NCI-H1048 (cell line): Measurements from ENCODE around the gene CLSTN2.

Source experiments
- DNase-seq: peaks from one replicate; lab custom pipeline; 2025; lab: John Stamatoyannopoulos, UW

The CLSTN2 gene

DNA sequence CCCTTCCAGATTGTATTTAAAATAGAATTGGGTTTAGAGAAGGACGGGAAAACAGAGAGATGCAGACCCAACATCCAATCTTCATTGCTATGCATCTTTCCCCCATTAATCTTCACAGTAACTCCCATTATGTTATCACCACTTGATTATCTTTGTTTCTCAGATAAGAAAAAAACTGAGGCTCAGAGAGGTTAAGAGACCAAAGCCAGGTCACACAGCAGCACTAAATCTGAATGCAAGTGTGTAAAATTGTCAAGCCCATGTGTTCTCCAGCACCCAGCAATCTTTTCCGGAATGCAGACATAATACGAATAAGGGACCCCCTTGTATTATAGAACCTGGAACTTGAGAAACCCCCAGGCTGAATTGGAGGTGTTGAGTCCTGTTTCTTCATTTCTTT lies 662.4 kb downstream of the CLSTN2 start:
- DNase-seq, result no peak

DNA sequence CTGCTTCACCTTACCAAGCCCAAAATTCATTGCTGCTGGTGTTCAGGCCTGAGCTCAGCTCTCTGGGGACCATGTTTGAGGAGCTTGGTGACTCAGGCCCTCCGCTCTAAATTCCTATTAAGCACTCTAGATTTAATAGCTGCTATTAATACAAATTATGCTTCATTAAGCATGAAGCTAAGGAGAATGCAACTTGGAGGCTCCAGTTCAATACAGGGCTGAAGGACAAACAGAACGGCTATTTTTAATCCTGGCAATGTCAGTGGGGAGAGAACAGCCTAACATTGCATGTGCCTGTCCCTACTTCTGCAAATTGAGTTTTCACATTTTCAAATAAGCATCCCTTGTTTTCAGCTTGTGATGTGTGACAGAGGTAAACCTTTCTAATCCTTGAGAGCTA lies 662.8 kb downstream of the CLSTN2 start:
- DNase-seq, result no peak

DNA sequence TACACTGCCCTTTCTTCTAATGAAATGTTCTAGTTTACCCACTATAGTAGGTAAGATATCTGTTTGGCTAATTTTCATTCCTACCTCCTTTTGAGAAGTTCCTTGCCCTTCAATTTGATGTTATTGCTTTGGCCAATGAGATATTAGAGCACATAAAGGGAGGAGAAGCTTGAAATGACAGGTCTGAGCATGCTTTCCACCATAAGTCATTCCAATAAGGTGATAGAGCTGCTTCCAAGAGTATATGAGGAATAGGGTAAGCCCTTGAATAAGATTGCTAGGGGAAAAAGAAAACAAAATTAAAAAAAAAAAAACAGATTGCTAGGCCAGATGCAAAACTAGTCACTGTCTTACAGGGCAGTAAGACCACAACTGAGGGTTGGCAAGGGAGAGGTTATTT lies 664.0 kb downstream of the CLSTN2 start:
- no peak for DNase-seq

DNA sequence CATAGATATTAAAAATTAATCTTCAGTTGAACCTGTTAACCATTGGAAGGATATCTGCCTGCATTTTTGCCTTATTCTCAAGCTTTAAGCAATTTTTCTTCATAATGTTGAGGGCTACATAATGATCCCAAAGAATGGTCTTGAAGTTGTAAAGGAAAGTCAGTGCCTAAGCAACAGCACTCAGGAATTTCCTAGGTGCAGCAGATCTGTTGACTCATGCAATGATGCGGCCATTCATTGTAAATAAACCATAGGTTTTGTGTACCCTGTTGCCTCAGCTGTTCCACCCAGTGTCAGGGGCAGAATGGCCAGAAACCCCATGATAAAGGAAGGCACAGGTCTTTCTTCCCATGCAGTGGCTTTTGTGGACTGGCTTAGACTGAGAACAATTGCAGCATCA lies 664.5 kb downstream of the CLSTN2 start:
- DNase-seq, result no peak

DNA sequence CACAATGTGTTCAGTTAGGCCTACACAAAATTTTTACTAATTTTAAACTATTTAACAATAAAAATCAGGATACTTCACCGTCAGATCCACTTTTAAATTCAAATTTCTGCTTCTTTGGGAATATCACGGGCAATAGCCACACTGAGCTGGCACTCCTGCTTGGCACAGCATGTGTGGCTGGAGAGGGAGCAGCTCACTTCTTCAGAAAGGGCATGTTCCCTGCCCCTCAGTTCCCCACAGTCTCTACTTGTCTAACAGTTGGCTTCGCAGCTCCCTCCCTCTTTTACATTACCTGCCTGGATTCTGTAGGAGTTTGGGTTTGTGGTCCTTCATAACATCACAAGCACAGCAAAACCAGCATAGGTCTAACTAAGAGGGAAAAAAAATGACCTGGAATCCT lies 666.9 kb downstream of the CLSTN2 start:
- no peak for DNase-seq

DNA sequence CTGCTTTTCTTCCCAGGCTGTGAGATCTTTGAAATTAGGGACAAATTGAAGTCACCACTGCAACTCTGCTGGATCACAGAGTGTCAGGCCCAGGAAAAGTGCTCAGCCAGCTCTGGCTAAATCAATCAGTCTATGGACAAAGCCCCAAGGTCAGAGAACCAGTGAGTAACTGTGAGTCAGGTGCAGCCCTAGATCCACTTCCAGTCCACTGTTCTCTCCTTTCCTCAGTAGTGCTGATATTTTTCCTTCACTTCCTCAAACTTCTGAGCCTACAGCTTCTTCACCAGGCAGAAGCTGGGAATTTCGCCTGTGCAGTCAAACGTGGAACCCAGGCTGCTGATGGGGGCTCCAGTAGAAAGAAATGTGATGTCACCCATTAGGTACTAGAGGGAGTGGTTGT lies 667.8 kb downstream of the CLSTN2 start:
- no peak for DNase-seq

DNA sequence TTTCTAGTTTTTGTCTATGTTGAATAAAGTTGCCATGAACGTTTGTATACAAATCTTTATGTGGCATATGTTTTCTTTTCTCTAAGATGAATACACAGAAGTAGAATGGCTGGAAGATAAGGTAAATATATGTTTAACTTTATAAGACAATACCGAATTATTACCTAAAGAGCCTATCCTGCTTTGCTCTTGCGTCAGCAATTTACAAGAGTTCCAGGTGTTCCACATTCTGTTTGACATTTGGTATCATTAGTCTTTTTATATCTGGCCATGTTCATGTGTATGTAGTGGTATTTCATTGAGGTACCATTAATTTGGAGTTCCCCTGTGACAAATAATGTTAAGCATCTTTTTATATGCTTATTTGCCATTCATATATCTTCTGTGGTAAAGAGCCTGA lies 668.8 kb downstream of the CLSTN2 start:
- DNase-seq, result no peak

DNA sequence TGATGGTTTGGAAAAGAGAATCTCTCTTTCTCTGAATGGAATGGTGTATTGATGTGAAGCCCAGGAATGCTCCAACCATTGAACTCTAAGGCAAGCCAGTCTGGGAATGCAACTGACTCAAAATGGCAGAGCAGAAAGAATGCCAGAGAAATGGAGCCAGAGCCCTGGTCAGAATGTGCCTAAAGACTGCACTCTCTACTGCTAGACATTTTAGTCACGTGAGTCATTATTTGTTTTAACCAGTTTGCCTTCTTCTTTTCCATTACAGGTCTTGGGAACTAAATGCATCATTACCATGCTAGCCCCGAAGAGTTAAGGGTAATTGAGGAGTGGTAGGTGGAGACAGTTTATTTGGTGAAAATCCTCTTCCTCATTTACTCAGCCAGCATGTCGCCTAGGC lies 675.6 kb downstream of the CLSTN2 start:
- no peak for DNase-seq

DNA sequence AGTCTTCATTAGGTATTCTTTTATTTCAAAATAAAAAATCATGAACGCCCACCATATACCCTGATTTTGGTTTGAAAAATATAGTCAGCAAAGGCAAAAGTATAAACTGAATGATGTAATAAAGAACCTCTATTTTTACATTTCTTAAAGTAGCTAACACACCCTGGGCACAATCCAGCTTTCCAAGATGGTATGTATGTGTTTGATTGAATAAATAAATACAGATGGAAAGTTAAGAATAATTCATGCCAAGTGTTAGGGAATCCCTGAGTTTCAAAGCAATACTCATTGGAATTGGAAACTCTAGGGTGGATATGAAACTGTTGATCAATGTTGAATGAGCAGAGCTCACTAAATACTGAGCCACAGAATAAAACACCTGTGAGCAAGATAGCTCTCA lies 679.0 kb downstream of the CLSTN2 start:
- no peak for DNase-seq

DNA sequence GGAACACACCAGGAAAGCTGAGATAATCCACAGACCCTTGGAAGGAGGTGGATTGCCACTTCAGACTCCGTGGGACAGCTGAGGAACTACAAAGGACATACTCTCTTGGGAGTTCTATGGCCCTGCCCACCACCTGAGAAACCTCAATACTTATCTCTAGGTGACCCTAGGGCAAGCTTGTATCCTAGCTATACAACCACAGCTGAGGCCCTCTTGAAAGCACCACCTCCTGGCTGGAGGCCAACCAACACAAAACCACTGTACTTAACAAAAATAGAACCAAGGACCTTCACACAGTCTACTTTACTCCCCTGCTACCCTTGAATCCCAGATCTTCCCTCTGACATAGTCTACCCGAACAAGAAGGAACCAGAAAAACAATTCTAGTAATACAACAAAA lies 682.1 kb downstream of the CLSTN2 start:
- DNase-seq, result no peak

DNA sequence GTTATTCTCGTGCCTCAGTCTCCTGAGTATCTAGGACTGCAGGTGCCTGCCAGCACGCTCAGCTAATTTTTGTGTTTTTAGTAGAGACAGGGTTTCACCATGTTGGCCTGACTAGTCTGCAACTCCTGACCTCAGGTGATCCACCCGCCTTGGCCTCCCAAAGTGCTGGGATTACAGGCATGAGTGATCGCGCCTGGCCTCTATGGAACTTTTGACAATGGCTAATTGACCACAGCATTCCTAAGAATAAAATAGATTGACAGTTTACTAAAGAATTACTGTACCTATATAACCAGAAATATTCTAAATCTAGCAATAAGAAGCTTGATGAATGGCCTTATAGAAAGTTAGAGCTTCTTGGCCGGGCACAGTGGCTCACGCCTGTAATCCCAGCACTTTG lies 691.9 kb downstream of the CLSTN2 start:
- no peak for DNase-seq
